Neural cell (in vitro differentiated cells): ENCODE measurements around the gene SNRNP35. TPM values are rescaled to one million over a fixed set of nuclear protein-coding genes. Genes with fewer than 3 reads are reported as not detected.

Experiments used
- H2AFZ ChIP-seq: fragments of 200-600, 300-800 bp; sonication (generic), shearing (Covaris generic); 2 replicates; pipeline ENCODE4 v1.6.0; 2014; ENCODE audit warnings: low read depth, mild to moderate bottlenecking, antibody characterized with exemption, low read length, moderate library complexity
- H3F3A ChIP-seq: fragments of 200-600 bp; shearing (Covaris generic); 2 replicates; pipeline ENCODE4 v1.6.1; 2016; ENCODE audit warnings: mild to moderate bottlenecking, moderate library complexity, mixed read lengths, antibody characterized with exemption, low read length; ENCODE audit not compliant: insufficient read depth, poor library complexity, severe bottlenecking
- H3K27ac ChIP-seq: fragments of 200-600, 300-800 bp; sonication (generic), shearing (Covaris generic); 2 replicates; pipeline ENCODE4 v1.5.1; 2014; ENCODE audit warnings: mild to moderate bottlenecking, low read length, moderate library complexity
- H3K27me3 ChIP-seq: fragments of 300-800, 200-600 bp; sonication (generic), shearing (Covaris generic); 2 replicates; pipeline ENCODE4 v1.6.0; 2014; ENCODE audit warnings: mild to moderate bottlenecking, low read depth, low read length, moderate library complexity; ENCODE audit not compliant: insufficient read depth
- H3K36me3 ChIP-seq: fragments of 300-800, 200-600 bp; sonication (generic), shearing (Covaris generic); 2 replicates; pipeline ENCODE4 v1.5.1; 2014; ENCODE audit warnings: mild to moderate bottlenecking, antibody characterized with exemption, low read length, moderate library complexity; ENCODE audit not compliant: insufficient read depth
- H3K4me2 ChIP-seq: fragments of 300-800, 200-600 bp; sonication (generic), shearing (Covaris generic); 2 replicates; pipeline ENCODE4 v1.6.0; 2014; ENCODE audit warnings: mild to moderate bottlenecking, low read length
- H3K4me3 ChIP-seq: fragments of 300-800, 200-600 bp; sonication (generic), shearing (Covaris generic); 2 replicates; pipeline ENCODE4 v1.5.1; 2014; ENCODE audit warnings: mild to moderate bottlenecking, low read length, moderate library complexity
- H3K79me2 ChIP-seq: fragments of 200-600 bp; shearing (Covaris generic); replicated peaks from 2 replicates; pipeline ENCODE4 v1.6.0; 2014; ENCODE audit warnings: mild to moderate bottlenecking, low read length, moderate library complexity; ENCODE audit not compliant: insufficient read depth
- H3K9ac ChIP-seq: fragments of 300-800, 200-600 bp; sonication (generic), shearing (Covaris generic); 2 replicates; pipeline ENCODE4 v1.6.1; 2016; ENCODE audit warnings: mild to moderate bottlenecking, low read length, mixed read lengths
- H3K9me2 ChIP-seq: fragments of 200-600 bp; shearing (Covaris generic); 2 replicates; pipeline ENCODE4 v1.6.1; 2016; ENCODE audit warnings: mild to moderate bottlenecking, low read length, mixed read lengths; ENCODE audit not compliant: insufficient read depth
- H3K9me3 ChIP-seq: fragments of 200-600, 300-800 bp; sonication (generic), shearing (Covaris generic); 2 replicates; pipeline ENCODE4 v1.6.1; 2016; ENCODE audit warnings: mild to moderate bottlenecking, mixed run types, low read length, moderate library complexity, mixed read lengths
- H4K20me1 ChIP-seq: fragments of 200-600 bp; shearing (Covaris generic); 2 replicates; pipeline ENCODE4 v1.6.1; 2016; ENCODE audit warnings: mild to moderate bottlenecking, mixed run types; ENCODE audit not compliant: insufficient read depth
- EP300 ChIP-seq: fragments of 450-650 bp; conservative IDR thresholded peaks from 2 replicates; pipeline ENCODE4 v1.6.1; 2014; ENCODE audit warnings: antibody characterized with exemption, mild to moderate bottlenecking, moderate library complexity; ENCODE audit not compliant: poor library complexity, severe bottlenecking
- EZH2 ChIP-seq: fragments of 200-600, 300-800 bp; shearing (Covaris generic), sonication (generic); IDR thresholded peaks from 2 replicates; pipeline ENCODE4 v1.6.1; 2014; ENCODE audit warnings: antibody characterized with exemption, low read length, borderline replicate concordance, mild to moderate bottlenecking; ENCODE audit not compliant: insufficient read depth, poor library complexity, severe bottlenecking
- MXI1 ChIP-seq: fragments of 450-650 bp; conservative IDR thresholded peaks from 2 replicates; pipeline ENCODE4 v1.6.1; 2014; ENCODE audit warnings: antibody characterized with exemption, mild to moderate bottlenecking; ENCODE audit not compliant: poor library complexity, severe bottlenecking
- POLR2AphosphoS5 ChIP-seq: IDR thresholded peaks from 2 replicates; pipeline ENCODE4 v1.6.1; 2012
- RAD21 ChIP-seq: fragments of 450-650 bp; conservative IDR thresholded peaks from 2 replicates; pipeline ENCODE4 v1.6.1; 2014; ENCODE audit warnings: antibody characterized with exemption, mild to moderate bottlenecking, moderate library complexity
- SMC3 ChIP-seq: fragments of 450-650 bp; conservative IDR thresholded peaks from 2 replicates; pipeline ENCODE4 v1.6.1; 2014; ENCODE audit warnings: antibody characterized with exemption, mild to moderate bottlenecking, moderate library complexity; ENCODE audit not compliant: poor library complexity
- TAF1 ChIP-seq: IDR thresholded peaks from 2 replicates; pipeline ENCODE4 v1.6.1; 2012; ENCODE audit warnings: low read depth
- polyA plus RNA-seq: library from polyadenylated mRNA; depleted of rRNA; stranded (reverse); fragments of >200 nt; gene quantifications from 2 replicates; pipeline ENCODE4 v1.2.3, GENCODE V29; 2014
- TF ChIP-seq, protein P1 (sequence below): IDR thresholded peaks from 2 replicates; pipeline ENCODE4 v1.6.1; 2012; ENCODE audit warnings: borderline replicate concordance
- TF ChIP-seq, protein P2 (sequence below): fragments of 450-650 bp; IDR thresholded peaks from 2 replicates; pipeline ENCODE4 v1.5.1; 2014; ENCODE audit warnings: antibody characterized with exemption, mild to moderate bottlenecking, moderate library complexity; ENCODE audit not compliant: poor library complexity, severe bottlenecking

SNRNP35 gene
- polyA plus RNA-seq, 1 donor from 2014 or later, result 22.7 TPM

DNA sequence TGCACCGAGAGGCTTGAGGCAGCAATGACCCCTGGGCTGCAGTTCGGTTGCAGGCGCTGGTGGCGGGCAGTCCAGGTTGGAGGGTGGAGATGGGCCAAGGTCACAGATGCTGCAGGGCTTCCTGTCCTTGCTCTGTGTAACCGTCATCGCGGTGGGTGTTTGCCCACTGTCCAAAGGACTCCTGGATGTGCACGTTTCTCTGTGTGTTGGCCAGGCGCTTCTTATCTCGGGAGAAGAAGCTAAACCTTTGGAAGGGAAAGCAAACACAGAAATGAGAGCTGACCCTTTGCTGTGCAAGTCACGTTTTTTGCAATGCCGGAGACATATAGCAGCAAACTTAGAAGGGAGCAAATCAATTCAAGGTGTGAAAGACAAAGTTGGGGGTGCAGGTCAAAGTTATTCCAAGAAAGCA, 14.5 kb downstream of the SNRNP35 start:
- no peaks in the 10 kb centered on the region for H3F3A ChIP-seq
- no peaks in the 10 kb centered on the region for H3K9me3 ChIP-seq
- no peak overlapping the region for H2AFZ ChIP-seq
- H3K36me3 ChIP-seq, result peaks cover 9% of the 10 kb centered on the region
- H3K27ac ChIP-seq, result no peak overlapping the region
- TF ChIP-seq MXI1, result no peak
- no peak for TF ChIP-seq EZH2
- TF ChIP-seq TAF1, result no peak
- TF ChIP-seq, protein P1, sequence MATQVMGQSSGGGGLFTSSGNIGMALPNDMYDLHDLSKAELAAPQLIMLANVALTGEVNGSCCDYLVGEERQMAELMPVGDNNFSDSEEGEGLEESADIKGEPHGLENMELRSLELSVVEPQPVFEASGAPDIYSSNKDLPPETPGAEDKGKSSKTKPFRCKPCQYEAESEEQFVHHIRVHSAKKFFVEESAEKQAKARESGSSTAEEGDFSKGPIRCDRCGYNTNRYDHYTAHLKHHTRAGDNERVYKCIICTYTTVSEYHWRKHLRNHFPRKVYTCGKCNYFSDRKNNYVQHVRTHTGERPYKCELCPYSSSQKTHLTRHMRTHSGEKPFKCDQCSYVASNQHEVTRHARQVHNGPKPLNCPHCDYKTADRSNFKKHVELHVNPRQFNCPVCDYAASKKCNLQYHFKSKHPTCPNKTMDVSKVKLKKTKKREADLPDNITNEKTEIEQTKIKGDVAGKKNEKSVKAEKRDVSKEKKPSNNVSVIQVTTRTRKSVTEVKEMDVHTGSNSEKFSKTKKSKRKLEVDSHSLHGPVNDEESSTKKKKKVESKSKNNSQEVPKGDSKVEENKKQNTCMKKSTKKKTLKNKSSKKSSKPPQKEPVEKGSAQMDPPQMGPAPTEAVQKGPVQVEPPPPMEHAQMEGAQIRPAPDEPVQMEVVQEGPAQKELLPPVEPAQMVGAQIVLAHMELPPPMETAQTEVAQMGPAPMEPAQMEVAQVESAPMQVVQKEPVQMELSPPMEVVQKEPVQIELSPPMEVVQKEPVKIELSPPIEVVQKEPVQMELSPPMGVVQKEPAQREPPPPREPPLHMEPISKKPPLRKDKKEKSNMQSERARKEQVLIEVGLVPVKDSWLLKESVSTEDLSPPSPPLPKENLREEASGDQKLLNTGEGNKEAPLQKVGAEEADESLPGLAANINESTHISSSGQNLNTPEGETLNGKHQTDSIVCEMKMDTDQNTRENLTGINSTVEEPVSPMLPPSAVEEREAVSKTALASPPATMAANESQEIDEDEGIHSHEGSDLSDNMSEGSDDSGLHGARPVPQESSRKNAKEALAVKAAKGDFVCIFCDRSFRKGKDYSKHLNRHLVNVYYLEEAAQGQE, result no peak
- TF ChIP-seq RAD21, result no peak
- no peak for TF ChIP-seq POLR2AphosphoS5
- no peak for TF ChIP-seq SMC3
- TF ChIP-seq EP300, result no peak
- TF ChIP-seq, protein P2, sequence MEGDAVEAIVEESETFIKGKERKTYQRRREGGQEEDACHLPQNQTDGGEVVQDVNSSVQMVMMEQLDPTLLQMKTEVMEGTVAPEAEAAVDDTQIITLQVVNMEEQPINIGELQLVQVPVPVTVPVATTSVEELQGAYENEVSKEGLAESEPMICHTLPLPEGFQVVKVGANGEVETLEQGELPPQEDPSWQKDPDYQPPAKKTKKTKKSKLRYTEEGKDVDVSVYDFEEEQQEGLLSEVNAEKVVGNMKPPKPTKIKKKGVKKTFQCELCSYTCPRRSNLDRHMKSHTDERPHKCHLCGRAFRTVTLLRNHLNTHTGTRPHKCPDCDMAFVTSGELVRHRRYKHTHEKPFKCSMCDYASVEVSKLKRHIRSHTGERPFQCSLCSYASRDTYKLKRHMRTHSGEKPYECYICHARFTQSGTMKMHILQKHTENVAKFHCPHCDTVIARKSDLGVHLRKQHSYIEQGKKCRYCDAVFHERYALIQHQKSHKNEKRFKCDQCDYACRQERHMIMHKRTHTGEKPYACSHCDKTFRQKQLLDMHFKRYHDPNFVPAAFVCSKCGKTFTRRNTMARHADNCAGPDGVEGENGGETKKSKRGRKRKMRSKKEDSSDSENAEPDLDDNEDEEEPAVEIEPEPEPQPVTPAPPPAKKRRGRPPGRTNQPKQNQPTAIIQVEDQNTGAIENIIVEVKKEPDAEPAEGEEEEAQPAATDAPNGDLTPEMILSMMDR, result no peak
- H3K9me2 ChIP-seq, result no peaks in the 10 kb centered on the region
- H3K9ac ChIP-seq, result no peak overlapping the region
- H3K27me3 ChIP-seq, result no peaks in the 10 kb centered on the region
- no peaks in the 10 kb centered on the region for H4K20me1 ChIP-seq
- no peak overlapping the region for H3K4me3 ChIP-seq
- H3K79me2 ChIP-seq, result no peaks in the 10 kb centered on the region
- H3K4me2 ChIP-seq, result no peak overlapping the region

DNA sequence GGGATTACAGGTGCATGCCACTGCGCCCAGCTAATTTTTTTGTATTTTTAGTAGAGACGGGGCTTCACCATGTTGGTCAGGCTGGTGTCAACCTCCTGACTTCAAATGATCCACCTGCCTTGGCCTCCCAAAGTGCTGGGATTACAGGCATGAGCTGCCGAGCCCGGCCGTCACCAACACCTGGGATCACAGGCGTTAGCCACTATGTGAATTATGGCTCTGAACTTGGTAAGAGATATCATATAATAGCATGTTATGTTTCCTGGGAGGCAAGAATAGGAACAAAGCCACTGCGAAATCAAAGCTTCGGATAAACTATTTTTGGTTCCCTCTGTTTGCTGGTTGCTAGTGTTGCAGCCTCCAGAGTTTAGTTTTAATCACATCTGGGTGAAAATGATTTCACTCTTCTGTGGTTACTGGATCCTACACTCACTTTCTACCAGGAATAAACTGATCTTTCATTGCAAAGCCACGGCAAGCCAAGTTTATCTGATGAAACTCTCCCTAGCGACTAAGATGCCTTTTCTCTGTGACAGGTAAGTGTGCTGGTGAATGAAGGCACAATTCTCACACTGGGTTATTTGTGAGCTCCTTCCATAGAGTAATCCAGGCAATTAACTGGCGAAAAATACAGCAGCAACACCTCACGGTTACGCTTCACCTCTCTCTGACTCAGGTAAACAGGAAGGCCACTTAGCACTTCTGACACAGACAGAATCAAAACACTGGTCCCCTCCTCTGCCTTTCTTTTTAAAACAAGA, 16.7 kb downstream of the SNRNP35 start:
- H3K36me3 ChIP-seq, result peaks cover 9% of the 10 kb centered on the region
- no peak overlapping the region for H3K27ac ChIP-seq
- no peak overlapping the region for H3K9ac ChIP-seq
- TF ChIP-seq, protein P1, result no peak
- TF ChIP-seq EZH2 (no peak), POLR2AphosphoS5 (no peak), SMC3 (no peak), RAD21 (no peak)
- no peaks in the 10 kb centered on the region for H4K20me1 ChIP-seq
- no peaks in the 10 kb centered on the region for H3K27me3 ChIP-seq
- H3K4me2 ChIP-seq, result no peak overlapping the region
- no peaks in the 10 kb centered on the region for H3K9me3 ChIP-seq
- H3K4me3 ChIP-seq, result no peak overlapping the region
- no peak overlapping the region for H2AFZ ChIP-seq
- no peaks in the 10 kb centered on the region for H3K9me2 ChIP-seq
- no peaks in the 10 kb centered on the region for H3K79me2 ChIP-seq
- H3F3A ChIP-seq, result no peaks in the 10 kb centered on the region
